ENCODE data around the gene DCUN1D5.

- TF ChIP-seq, protein P1, sequence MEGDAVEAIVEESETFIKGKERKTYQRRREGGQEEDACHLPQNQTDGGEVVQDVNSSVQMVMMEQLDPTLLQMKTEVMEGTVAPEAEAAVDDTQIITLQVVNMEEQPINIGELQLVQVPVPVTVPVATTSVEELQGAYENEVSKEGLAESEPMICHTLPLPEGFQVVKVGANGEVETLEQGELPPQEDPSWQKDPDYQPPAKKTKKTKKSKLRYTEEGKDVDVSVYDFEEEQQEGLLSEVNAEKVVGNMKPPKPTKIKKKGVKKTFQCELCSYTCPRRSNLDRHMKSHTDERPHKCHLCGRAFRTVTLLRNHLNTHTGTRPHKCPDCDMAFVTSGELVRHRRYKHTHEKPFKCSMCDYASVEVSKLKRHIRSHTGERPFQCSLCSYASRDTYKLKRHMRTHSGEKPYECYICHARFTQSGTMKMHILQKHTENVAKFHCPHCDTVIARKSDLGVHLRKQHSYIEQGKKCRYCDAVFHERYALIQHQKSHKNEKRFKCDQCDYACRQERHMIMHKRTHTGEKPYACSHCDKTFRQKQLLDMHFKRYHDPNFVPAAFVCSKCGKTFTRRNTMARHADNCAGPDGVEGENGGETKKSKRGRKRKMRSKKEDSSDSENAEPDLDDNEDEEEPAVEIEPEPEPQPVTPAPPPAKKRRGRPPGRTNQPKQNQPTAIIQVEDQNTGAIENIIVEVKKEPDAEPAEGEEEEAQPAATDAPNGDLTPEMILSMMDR (IDR thresholded peaks at IDR 0.05): no peak
- TF ChIP-seq POLR2AphosphoS5 (IDR thresholded peaks at IDR 0.05) (no peak), POLR2A (IDR thresholded peaks at IDR 0.05; ENCODE audit: low read depth) (no peak), EP300 (IDR thresholded peaks at IDR 0.05) (no peak)
These were observed 22.6 kb downstream of the DCUN1D5 start for GRCh38 chr11:103069367-103069766.

Measured in esophagus muscularis mucosa (tissue), 4 donors.